Common myeloid progenitor, CD34-positive (primary cell): ENCODE results near the gene LYSET.
A peak's percentile ranks its signal among the peaks of the same experiment; 100 is the strongest.

Experiments
- CTCF ChIA-PET: fragments of 350-600 bp; sonication (Branson Sonifier 250); formaldehyde crosslinking; loops from one replicate; lab custom pipeline; 2021; ENCODE audit warnings: antibody characterized with exemption; lab: Charles Lee
- POLR2A ChIA-PET: fragments of 350-600 bp; sonication (Branson Sonifier 250); formaldehyde crosslinking; loops from one replicate; lab custom pipeline; 2021; ENCODE audit warnings: antibody characterized with exemption; lab: Charles Lee
- DNase-seq, 3 donors: peaks; one replicate each; pipeline versions ENCODE4 v3.0.0 to v3.0.0-alpha.2; 2013
- H3K27ac ChIP-seq, 2 experiments: 1 replicate in 1 of 2; 2 replicates in 1 of 2; pipeline ENCODE4 v1.7.0; 2013; ENCODE audit warnings: inconsistent platforms in 2 of 2, low read length in 2 of 2, mild to moderate bottlenecking in 2 of 2, low read depth in 1 of 2, moderate library complexity in 1 of 2; ENCODE audit not compliant: severe bottlenecking in 2 of 2, insufficient read depth in 1 of 2, poor library complexity in 1 of 2
- H3K27me3 ChIP-seq, 5 experiments: replicated peaks in 2 of 5; 1 replicate in 3 of 5; 2 replicates in 2 of 5; pipeline versions ENCODE4 v1.6.1 to v1.7.0; 2013; ENCODE audit warnings: low read length in 4 of 5, mild to moderate bottlenecking in 2 of 5, moderate library complexity in 2 of 5, inconsistent platforms in 1 of 5; ENCODE audit not compliant: insufficient read depth in 5 of 5, control insufficient read depth in 4 of 5
- H3K36me3 ChIP-seq, 4 experiments: 1 replicate in 2 of 4; 2 replicates in 2 of 4; pipeline versions ENCODE4 v1.6.1 to v1.7.0; 2013; ENCODE audit warnings: low read length in 3 of 4, control low read depth in 1 of 4, mild to moderate bottlenecking in 1 of 4; ENCODE audit not compliant: control insufficient read depth in 4 of 4, insufficient read depth in 4 of 4
- H3K4me1 ChIP-seq, 4 experiments: 1 replicate in 3 of 4; 2 replicates in 1 of 4; pipeline versions ENCODE4 v1.6.1 to v1.7.1; 2013; ENCODE audit warnings: low read length in 3 of 4, mild to moderate bottlenecking in 3 of 4, control low read depth in 1 of 4, inconsistent platforms in 1 of 4, moderate library complexity in 1 of 4; ENCODE audit not compliant: control insufficient read depth in 4 of 4, insufficient read depth in 4 of 4; ENCODE audit errors: control extremely low read depth in 1 of 4
- H3K4me3 ChIP-seq, 7 experiments: 1 replicate in 4 of 7; 2 replicates in 3 of 7; pipeline versions ENCODE4 v1.5.1 to v1.7.0; 2013; ENCODE audit warnings: mild to moderate bottlenecking in 7 of 7, low read length in 6 of 7, moderate library complexity in 6 of 7, inconsistent platforms in 2 of 7, low read depth in 2 of 7, control low read depth in 1 of 7; ENCODE audit not compliant: insufficient read depth in 4 of 7, control insufficient read depth in 1 of 7; ENCODE audit errors: extremely low read depth in 1 of 7
- H3K9me3 ChIP-seq, 5 experiments: 1 replicate in 4 of 5; 2 replicates in 1 of 5; pipeline versions ENCODE4 v1.6.1 to v1.7.1; 2013; ENCODE audit warnings: low read length in 4 of 5, mild to moderate bottlenecking in 2 of 5, inconsistent platforms in 1 of 5, low read depth in 1 of 5, moderate library complexity in 1 of 5; ENCODE audit not compliant: control insufficient read depth in 4 of 5, insufficient read depth in 2 of 5; ENCODE audit errors: control extremely low read depth in 1 of 5
- WGBS: methylation state at CpG from one replicate; pipeline ENCODE4 v1.1.5; 2013; ENCODE audit not compliant: insufficient coverage; 5-methylcytosine and 5-hydroxymethylcytosine counted together

The LYSET gene

DNA sequence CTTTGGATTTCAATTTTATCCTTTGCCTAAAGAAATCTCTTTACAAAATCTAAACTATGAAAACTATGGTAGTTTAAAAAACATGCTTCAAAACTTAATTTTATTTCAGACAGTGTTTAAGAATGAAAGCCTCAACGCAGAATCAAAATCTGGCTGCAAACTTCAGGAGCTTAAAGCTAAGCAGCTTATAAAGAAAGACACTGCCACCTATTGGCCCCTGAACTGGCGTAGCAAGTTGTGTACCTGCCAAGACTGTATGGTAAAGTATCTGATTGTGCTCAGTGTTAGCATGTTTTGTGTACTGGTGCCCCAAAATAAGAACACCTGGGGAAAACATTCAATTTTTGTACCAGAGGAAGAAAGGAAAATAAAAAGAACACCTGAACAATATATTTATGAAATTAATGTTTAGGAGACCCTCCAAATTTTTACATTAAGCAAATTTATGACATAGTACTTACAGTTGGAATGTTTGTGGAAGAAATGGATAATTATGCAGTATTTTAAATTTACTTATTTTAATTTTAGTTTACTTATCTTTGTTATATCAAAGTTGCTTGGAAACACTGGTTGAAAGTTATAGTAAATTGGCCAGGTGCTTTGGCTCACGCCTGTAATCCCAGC, 34.1 kb downstream of the LYSET start:
- no peak overlapping the region for H3K4me3 ChIP-seq
- no peaks in the 10 kb centered on the region for H3K9me3 ChIP-seq
- POLR2A ChIA-PET, result no interaction called here
- DNase-seq, result peak; percentile 77 to 87 (median 87)
- no peaks in the 10 kb centered on the region for H3K4me1 ChIP-seq
- peaks cover 5 to 62% (median 34%) of the 10 kb centered on the region in 4 experiments for H3K36me3 ChIP-seq
- WGBS, result 23% methylated on average over 2 of the region's 3 CpGs
- H3K27ac ChIP-seq, result no peak overlapping the region
- H3K27me3 ChIP-seq, result no peaks in the 10 kb centered on the region
- CTCF ChIA-PET, result interaction anchor here (0.6 to 3.1 kb wide), 9 partner anchors 11 to 108 kb away, joined by 3 to 8 read pairs (median 4); partner anchors contain the start of genes LYSET and MOAP1

DNA sequence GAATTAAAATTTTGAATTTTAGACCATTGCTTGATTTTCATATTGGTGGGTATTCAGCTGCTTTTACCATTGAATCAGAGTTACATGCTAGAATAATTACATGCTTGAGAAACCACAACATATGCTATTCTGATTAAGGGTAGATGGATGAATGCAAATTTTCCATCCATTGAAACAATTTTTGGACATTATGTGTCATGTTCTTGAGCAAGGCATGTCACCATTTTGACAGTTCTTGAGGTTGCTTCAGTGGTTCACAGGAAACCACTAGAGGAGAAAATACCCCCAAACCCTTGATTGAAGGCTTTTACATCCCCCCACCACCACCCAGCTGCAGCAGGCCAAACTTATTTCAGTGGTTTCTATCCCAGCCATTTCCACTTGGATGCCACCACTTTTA, 35.4 kb downstream of the LYSET start:
- peak in 2 of 3 donors; percentile 17 to 21 for DNase-seq
- H3K4me3 ChIP-seq, result no peak overlapping the region
- no peaks in the 10 kb centered on the region for H3K9me3 ChIP-seq
- H3K27me3 ChIP-seq, result no peaks in the 10 kb centered on the region
- H3K27ac ChIP-seq, result no peak overlapping the region
- ChIA-PET CTCF (interaction anchor here (0.8 to 3.1 kb wide), 3 partner anchors 58 to 108 kb away, joined by 3 to 8 read pairs (median 8); no protein-coding TSS in a partner anchor), POLR2A (no interaction called here)
- H3K36me3 ChIP-seq, result peaks cover 2 to 59% (median 34%) of the 10 kb centered on the region in 4 experiments
- no peaks in the 10 kb centered on the region for H3K4me1 ChIP-seq

DNA sequence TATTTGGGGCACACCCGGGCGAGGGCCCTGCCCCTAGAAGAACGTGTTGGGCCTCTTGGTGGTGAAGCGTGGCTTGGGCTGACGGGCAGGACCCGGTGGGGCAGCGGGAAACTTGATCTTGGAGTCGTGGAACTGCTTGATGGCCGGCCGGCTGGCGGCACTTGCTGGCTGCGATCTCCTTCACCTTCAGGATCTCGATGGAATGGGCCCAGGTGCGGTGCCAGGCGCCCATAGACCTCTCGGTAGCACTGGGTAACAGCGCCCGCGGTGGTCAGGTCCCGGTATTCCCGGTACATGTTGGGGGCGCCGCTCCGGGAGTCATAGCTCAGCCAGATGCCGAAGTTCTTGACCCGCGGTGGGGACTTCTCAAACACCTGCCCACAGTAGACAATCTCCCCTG, 38.4 kb downstream of the LYSET start:
- Histone ChIP-seq H3K4me3 (no peak overlapping the region), H3K4me1 (no peaks in the 10 kb centered on the region), H3K27ac (no peak overlapping the region), H3K36me3 (peaks cover 7 to 61% (median 45%) of the 10 kb centered on the region in 4 experiments), H3K27me3 (no peaks in the 10 kb centered on the region), H3K9me3 (no peaks in the 10 kb centered on the region)
- no peak for DNase-seq
- CTCF ChIA-PET, result interaction anchor here (1.2 kb wide), 1 partner anchor 109 kb away, joined by 3 read pairs; no protein-coding TSS in a partner anchor
- POLR2A ChIA-PET, result no interaction called here
- 97% methylated on average over 25 of the region's 27 CpGs for WGBS

DNA sequence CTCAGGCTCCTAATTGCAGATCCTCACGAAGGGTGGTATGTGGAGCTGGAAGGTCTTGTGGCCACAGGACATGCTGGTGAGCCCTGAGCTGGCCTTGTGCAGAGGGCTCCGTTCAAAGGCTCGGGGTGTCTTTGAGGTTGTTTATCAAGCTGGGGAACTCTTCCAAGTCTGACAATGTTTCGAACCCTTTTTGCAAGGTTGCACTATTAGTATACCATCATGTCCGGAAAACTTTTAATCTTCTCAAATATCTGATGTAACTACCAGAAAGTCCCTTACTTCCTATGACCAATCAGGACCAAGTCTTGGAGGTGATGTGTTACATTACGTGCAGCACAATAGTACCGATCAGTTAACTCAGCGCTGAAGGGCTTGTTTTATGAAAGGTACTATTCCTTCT, 43.4 kb downstream of the LYSET start:
- Histone ChIP-seq H3K4me3 (no peak overlapping the region), H3K27me3 (peaks cover 0 to 17% (median 4%) of the 10 kb centered on the region in 5 experiments), H3K9me3 (no peaks in the 10 kb centered on the region), H3K4me1 (peaks cover 0 to 14% (median 8%) of the 10 kb centered on the region in 4 experiments), H3K27ac (no peak overlapping the region), H3K36me3 (peaks cover 7 to 42% (median 30%) of the 10 kb centered on the region in 4 experiments)
- CTCF ChIA-PET, result no interaction called here
- POLR2A ChIA-PET, result no interaction called here
- no peak for DNase-seq
- WGBS, result 100% methylated on average over 5 of the region's 8 CpGs

DNA sequence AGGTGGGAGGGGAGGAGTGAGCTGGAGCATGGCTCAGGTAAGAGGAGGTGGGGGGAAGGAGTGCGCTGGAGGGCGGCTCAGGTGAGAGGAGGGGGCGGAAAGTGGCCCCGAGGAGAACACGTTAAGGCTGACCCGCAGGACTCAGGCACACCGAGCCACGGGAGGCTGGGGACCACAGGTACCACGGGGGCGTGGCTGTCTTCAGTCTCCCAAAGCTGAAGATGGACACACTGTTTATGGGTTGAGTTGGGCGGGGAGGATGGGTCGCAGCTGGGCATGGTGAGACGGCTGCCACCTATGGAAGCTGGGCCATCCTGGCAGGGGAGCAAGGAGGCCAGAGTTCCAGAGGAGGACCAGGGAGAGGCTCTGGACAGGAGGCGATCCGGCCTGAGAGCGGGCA, 45.4 kb downstream of the LYSET start:
- DNase-seq, result no peak
- no peak overlapping the region for H3K4me3 ChIP-seq
- POLR2A ChIA-PET, result no interaction called here
- H3K27me3 ChIP-seq, result peaks cover 0 to 23% (median 6%) of the 10 kb centered on the region in 5 experiments
- CTCF ChIA-PET, result no interaction called here
- 98% methylated on average over 15 of the region's 16 CpGs for WGBS
- no peaks in the 10 kb centered on the region for H3K9me3 ChIP-seq
- no peak overlapping the region for H3K27ac ChIP-seq
- H3K36me3 ChIP-seq, result peaks cover 7 to 29% (median 21%) of the 10 kb centered on the region in 4 experiments
- peaks cover 0 to 14% (median 8%) of the 10 kb centered on the region in 4 experiments for H3K4me1 ChIP-seq

DNA sequence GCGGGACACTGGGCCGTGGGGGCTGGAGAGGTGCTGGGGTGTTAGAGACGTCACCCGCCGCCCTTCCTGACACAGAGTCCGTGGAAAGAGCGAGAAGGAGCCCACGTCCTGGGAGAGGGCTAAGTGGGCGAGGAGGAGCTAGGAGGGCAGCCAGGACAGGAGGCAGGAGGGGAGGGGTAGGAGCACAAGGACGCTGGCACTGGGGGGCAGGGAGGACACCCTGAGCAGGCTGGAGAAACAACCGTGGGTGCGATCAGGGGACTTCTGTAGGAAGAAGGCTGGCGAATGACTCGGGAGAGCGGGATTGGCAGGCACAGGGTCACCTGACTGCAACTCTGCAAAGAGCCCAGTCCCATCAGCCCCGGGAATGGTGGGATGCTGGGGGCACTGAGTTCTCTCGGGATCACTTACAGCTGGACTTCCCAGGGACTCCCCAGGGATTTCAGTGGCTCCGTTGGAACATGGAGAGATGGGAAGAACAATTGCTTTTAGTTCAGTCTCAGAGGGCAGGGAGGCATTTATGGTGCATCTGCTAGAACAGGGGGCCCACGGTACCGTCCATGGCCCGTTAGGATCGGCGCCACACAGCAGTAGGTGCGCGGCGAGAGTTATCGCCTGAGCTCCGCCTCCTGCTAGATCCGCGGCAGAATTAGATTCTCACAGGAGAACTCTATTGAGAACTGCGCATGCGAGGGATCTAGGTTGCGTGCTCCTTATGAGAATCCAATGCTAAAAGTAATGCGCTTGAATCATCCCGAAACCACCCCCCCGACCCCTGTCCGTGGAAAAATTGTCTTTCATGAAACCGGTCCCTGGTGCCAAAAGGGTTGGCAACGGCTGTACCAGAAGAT, 46.2 kb downstream of the LYSET start:
- 47% methylated on average over 39 of the region's 39 CpGs for WGBS
- CTCF ChIA-PET, result no interaction called here
- Histone ChIP-seq H3K27ac (no peak overlapping the region), H3K4me3 (peak overlapping the region; percentile 1 to 67 (median 49)), H3K9me3 (no peaks in the 10 kb centered on the region), H3K27me3 (peaks cover 0 to 23% (median 6%) of the 10 kb centered on the region in 5 experiments), H3K36me3 (peaks cover 7 to 25% (median 15%) of the 10 kb centered on the region in 4 experiments), H3K4me1 (peaks cover 0 to 14% (median 8%) of the 10 kb centered on the region in 4 experiments)
- peak in 2 of 3 donors; percentile 14 to 21 for DNase-seq
- POLR2A ChIA-PET, result no interaction called here
